OCI-LY1 (cell line): Measurements from ENCODE around the gene NASP.

Experiments
- H2AFZ ChIP-seq: fragments of 200-600 bp; sonication (generic), shearing (Covaris generic); 2 replicates; pipeline ENCODE4 v1.6.0; 2014; ENCODE audit warnings: antibody characterized with exemption, mild to moderate bottlenecking, low read length
- H3F3A ChIP-seq: fragments of 200-600 bp; sonication (generic), shearing (Covaris generic); 2 replicates; pipeline ENCODE4 v1.6.0; 2014; ENCODE audit warnings: mild to moderate bottlenecking, antibody characterized with exemption, low read length, moderate library complexity; ENCODE audit not compliant: insufficient read depth
- H3K27ac ChIP-seq: fragments of 200-600 bp; sonication (generic); 2 replicates; pipeline ENCODE4 v1.5.1; 2014; ENCODE audit warnings: low read length, mixed run types, mild to moderate bottlenecking, low read depth; ENCODE audit not compliant: poor library complexity, severe bottlenecking
- H3K27me3 ChIP-seq: fragments of 200-600 bp; sonication (generic); 2 replicates; pipeline ENCODE4 v1.6.0; 2014; ENCODE audit warnings: antibody characterized with exemption, mild to moderate bottlenecking, low read length, moderate library complexity; ENCODE audit not compliant: insufficient read depth
- H3K36me3 ChIP-seq: fragments of 200-600 bp; sonication (generic); 2 replicates; pipeline ENCODE4 v1.6.1; 2014; ENCODE audit warnings: mild to moderate bottlenecking, antibody characterized with exemption, low read length, moderate library complexity, mixed read lengths; ENCODE audit not compliant: insufficient read depth
- H3K4me1 ChIP-seq: fragments of 200-600 bp; sonication (generic); 2 replicates; pipeline ENCODE4 v1.5.1; 2014; ENCODE audit warnings: mild to moderate bottlenecking, low read length, moderate library complexity; ENCODE audit not compliant: insufficient read depth, severe bottlenecking
- H3K4me2 ChIP-seq: fragments of 200-600 bp; sonication (generic), shearing (Covaris generic); 2 replicates; pipeline ENCODE4 v1.6.1; 2014; ENCODE audit warnings: low read length
- H3K4me3 ChIP-seq: fragments of 200-600 bp; sonication (generic); 2 replicates; pipeline ENCODE4 v1.5.1; 2014; ENCODE audit warnings: low read length, low read depth, mild to moderate bottlenecking, mixed read lengths; ENCODE audit not compliant: poor library complexity, severe bottlenecking
- H3K79me2 ChIP-seq: fragments of 200-600 bp; shearing (Covaris generic); 2 replicates; pipeline ENCODE4 v1.6.1; 2016; ENCODE audit warnings: mixed run types, low read length, mixed read lengths; ENCODE audit not compliant: insufficient read depth
- H3K9ac ChIP-seq: fragments of 200-600 bp; sonication (generic), shearing (Covaris generic); 2 replicates; pipeline ENCODE4 v1.6.1; 2014; ENCODE audit warnings: mild to moderate bottlenecking, low read length, mixed read lengths
- H3K9me2 ChIP-seq: fragments of 200-600 bp; sonication (generic), shearing (Covaris generic); 2 replicates; pipeline ENCODE4 v1.6.1; 2014; ENCODE audit warnings: low read depth, mild to moderate bottlenecking, low read length, mixed read lengths
- H3K9me3 ChIP-seq: fragments of 200-600 bp; shearing (Covaris generic); 2 replicates; pipeline ENCODE4 v1.6.1; 2014; ENCODE audit warnings: low read length, mixed read lengths
- H4K20me1 ChIP-seq: fragments of 200-600 bp; sonication (generic), shearing (Covaris generic); 2 replicates; pipeline ENCODE4 v1.6.0; 2016; ENCODE audit warnings: mild to moderate bottlenecking, low read length; ENCODE audit not compliant: insufficient read depth
- EZH2 ChIP-seq: fragments of 200-600 bp; sonication (generic), shearing (Covaris generic); IDR thresholded peaks from 2 replicates; pipeline ENCODE4 v1.8.0; 2017; ENCODE audit warnings: borderline replicate concordance, mixed run types, mild to moderate bottlenecking, antibody characterized with exemption, low read length, moderate library complexity, mixed read lengths
- TF ChIP-seq, protein P1 (sequence below): fragments of 200-600 bp; sonication (generic), shearing (Covaris generic); IDR thresholded peaks from 2 replicates; pipeline ENCODE4 v1.5.1; 2017; ENCODE audit warnings: mild to moderate bottlenecking, antibody characterized with exemption, low read length, moderate library complexity, mixed read lengths

Gene NASP

DNA sequence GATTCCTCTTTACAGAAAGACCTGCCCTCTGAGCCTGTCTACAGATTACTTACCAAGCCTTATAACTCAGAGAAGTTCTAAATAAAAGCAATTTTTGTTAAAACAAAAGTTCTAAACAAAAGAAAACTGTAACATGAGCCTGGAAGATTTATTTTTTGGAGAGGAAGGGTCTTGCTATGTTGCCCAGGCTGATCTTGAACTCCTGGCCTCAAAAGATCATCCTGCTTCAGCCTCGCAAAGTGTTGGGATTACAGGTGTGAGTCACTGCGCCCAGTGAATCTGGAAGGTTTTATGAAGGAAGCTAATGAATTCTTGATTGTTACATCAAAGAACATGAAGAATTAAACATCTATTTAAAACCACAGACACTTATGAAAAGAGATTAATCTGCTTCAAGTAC lies 75.4 kb downstream of the NASP start:
- peaks cover 78% of the 10 kb centered on the region for H3K36me3 ChIP-seq
- peaks cover 36% of the 10 kb centered on the region for H3K79me2 ChIP-seq
- no peaks in the 10 kb centered on the region for H3K9me3 ChIP-seq
- no peak overlapping the region for H3K4me2 ChIP-seq
- no peaks in the 10 kb centered on the region for H3K4me1 ChIP-seq
- H3K4me3 ChIP-seq: no peak overlapping the region
- H4K20me1 ChIP-seq: no peaks in the 10 kb centered on the region; the same call in 1 of the 2 replicates
- H3F3A ChIP-seq: no peaks in the 10 kb centered on the region
- no peak overlapping the region for H3K9ac ChIP-seq
- no peaks in the 10 kb centered on the region for H3K27me3 ChIP-seq
- no peak overlapping the region for H3K27ac ChIP-seq
- H3K9me2 ChIP-seq: no peaks in the 10 kb centered on the region
- H2AFZ ChIP-seq: no peak overlapping the region
- TF ChIP-seq, protein P1, sequence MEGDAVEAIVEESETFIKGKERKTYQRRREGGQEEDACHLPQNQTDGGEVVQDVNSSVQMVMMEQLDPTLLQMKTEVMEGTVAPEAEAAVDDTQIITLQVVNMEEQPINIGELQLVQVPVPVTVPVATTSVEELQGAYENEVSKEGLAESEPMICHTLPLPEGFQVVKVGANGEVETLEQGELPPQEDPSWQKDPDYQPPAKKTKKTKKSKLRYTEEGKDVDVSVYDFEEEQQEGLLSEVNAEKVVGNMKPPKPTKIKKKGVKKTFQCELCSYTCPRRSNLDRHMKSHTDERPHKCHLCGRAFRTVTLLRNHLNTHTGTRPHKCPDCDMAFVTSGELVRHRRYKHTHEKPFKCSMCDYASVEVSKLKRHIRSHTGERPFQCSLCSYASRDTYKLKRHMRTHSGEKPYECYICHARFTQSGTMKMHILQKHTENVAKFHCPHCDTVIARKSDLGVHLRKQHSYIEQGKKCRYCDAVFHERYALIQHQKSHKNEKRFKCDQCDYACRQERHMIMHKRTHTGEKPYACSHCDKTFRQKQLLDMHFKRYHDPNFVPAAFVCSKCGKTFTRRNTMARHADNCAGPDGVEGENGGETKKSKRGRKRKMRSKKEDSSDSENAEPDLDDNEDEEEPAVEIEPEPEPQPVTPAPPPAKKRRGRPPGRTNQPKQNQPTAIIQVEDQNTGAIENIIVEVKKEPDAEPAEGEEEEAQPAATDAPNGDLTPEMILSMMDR: no peak
- no peak for TF ChIP-seq EZH2

DNA sequence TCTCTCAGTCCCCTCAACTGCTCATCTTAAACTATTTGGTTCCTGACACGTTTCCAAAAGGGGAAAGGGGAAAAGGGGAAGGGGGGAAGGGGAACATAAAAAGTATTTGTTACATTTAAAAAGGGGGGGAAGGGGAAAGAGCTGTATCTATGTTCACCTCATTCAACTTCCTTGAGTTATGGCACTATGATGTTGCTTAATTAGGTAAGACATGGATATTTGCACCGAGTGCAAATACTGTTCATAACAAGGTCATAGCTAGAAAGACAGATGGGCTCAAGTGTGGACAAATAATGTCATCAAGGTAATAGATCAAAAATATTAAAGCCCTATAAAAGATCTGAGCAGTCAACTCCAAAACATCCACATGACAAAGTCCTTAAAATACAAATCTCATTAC lies 76.5 kb downstream of the NASP start:
- no peaks in the 10 kb centered on the region for H3F3A ChIP-seq
- no peak overlapping the region for H3K27ac ChIP-seq
- H3K9ac ChIP-seq: no peak overlapping the region
- H3K36me3 ChIP-seq: peaks cover 72% of the 10 kb centered on the region
- H2AFZ ChIP-seq: no peak overlapping the region
- H3K4me1 ChIP-seq: no peaks in the 10 kb centered on the region
- no peak overlapping the region for H3K4me2 ChIP-seq
- no peaks in the 10 kb centered on the region for H3K27me3 ChIP-seq
- H4K20me1 ChIP-seq: no peaks in the 10 kb centered on the region; the same call in 1 of the 2 replicates
- H3K79me2 ChIP-seq: peaks cover 47% of the 10 kb centered on the region
- no peaks in the 10 kb centered on the region for H3K9me2 ChIP-seq
- TF ChIP-seq, protein P1: no peak
- no peak for TF ChIP-seq EZH2
- no peaks in the 10 kb centered on the region for H3K9me3 ChIP-seq
- H3K4me3 ChIP-seq: no peak overlapping the region

DNA sequence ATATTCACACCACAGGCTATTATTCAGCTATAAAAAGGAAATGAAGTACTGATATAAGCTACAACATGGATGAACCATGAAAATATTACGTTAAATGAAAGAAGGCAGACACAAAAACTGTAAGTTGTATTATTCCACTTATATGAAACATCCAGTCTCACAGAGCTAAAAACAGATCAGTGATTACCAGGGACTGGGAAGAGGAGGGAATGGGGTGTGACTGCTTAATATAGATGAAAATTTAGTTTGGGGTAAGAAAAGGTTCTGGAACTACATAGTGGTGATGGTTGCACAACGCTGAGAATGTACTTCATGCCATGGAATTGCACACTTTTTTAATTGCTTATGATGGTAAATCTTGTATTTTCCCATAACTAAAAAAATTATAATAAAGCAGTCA lies 83.0 kb downstream of the NASP start:
- TF ChIP-seq EZH2: no peak
- TF ChIP-seq, protein P1: no peak
- H3K4me1 ChIP-seq: peaks cover 7% of the 10 kb centered on the region
- H2AFZ ChIP-seq: no peak overlapping the region
- no peak overlapping the region for H3K27ac ChIP-seq
- H3K4me2 ChIP-seq: no peak overlapping the region
- no peaks in the 10 kb centered on the region for H3K27me3 ChIP-seq
- H3K9ac ChIP-seq: no peak overlapping the region
- H4K20me1 ChIP-seq: no peaks in the 10 kb centered on the region; the same call in 1 of the 2 replicates
- no peak overlapping the region for H3K4me3 ChIP-seq
- H3K36me3 ChIP-seq: peaks cover 27% of the 10 kb centered on the region
- H3K9me2 ChIP-seq: no peaks in the 10 kb centered on the region
- H3F3A ChIP-seq: no peaks in the 10 kb centered on the region
- H3K79me2 ChIP-seq: peaks cover 99% of the 10 kb centered on the region
- H3K9me3 ChIP-seq: no peaks in the 10 kb centered on the region
